IMR-90 (cell line): Measurements from ENCODE around the gene APLF. TPM values are rescaled to one million over a fixed set of nuclear protein-coding genes. Genes with fewer than 3 reads are reported as not detected.
A peak's percentile ranks its signal among the peaks of the same experiment; 100 is the strongest.

Source experiments
- ATAC-seq: fragments of 200-7000 bp; cut with Tn5 transposase; 2 replicates; pipeline ENCODE4 v1.9.1; 2020; ENCODE audit warnings: low read depth, mild to moderate bottlenecking, moderate library complexity
- BruUV-seq: library from RNA; stranded (reverse); fragments of 400-500 nt; replicated peaks from 2 replicates; lab custom pipeline; 2021; lab: Mats Ljungman, UMichigan
- CTCF ChIA-PET: fragments of 300-600 bp; formaldehyde crosslinking; extraction: SDS; loops from one replicate; lab custom pipeline; 2021; ENCODE audit warnings: antibody characterized with exemption; lab: Yijun Ruan, JAX
- POLR2A ChIA-PET: fragments of 300-600 bp; sonication (Branson Sonifier 250); formaldehyde crosslinking; loops from one replicate; lab custom pipeline; 2022; ENCODE audit warnings: antibody characterized with exemption; ENCODE audit not compliant: unreplicated experiment; lab: Charles Lee
- DNase-seq: peaks from one replicate; pipeline ENCODE4 v3.0.0; 2013
- H2AFZ ChIP-seq: replicated peaks from 2 replicates; pipeline ENCODE3; 2013; ENCODE audit warnings: low read length, mild to moderate bottlenecking; ENCODE audit not compliant: poor library complexity
- H2AK5ac ChIP-seq: 2 replicates; pipeline ENCODE4 v1.6.1; 2013; ENCODE audit warnings: low read depth, low read length, inconsistent platforms
- H2AK9ac ChIP-seq: replicated peaks from 2 replicates; pipeline ENCODE3; 2013; ENCODE audit warnings: mild to moderate bottlenecking, low read depth, low read length, moderate library complexity; ENCODE audit not compliant: poor library complexity
- H2BK120ac ChIP-seq: 2 replicates; pipeline ENCODE4 v1.6.1; 2013; ENCODE audit warnings: low read depth, low read length, inconsistent platforms
- H2BK15ac ChIP-seq: 3 replicates; pipeline ENCODE4 v1.6.1; 2013; ENCODE audit warnings: low read depth, low read length, inconsistent platforms
- H2BK20ac ChIP-seq: 2 replicates; pipeline ENCODE4 v1.6.1; 2013; ENCODE audit warnings: low read depth, mild to moderate bottlenecking, inconsistent platforms, low read length, moderate library complexity
- H2BK5ac ChIP-seq: 2 replicates; pipeline ENCODE4 v1.6.1; 2013; ENCODE audit warnings: mild to moderate bottlenecking, low read depth, low read length, inconsistent platforms; ENCODE audit not compliant: poor library complexity, severe bottlenecking
- H3K14ac ChIP-seq: replicated peaks from 2 replicates; pipeline ENCODE4 v1.6.1; 2013; ENCODE audit warnings: low read depth, low read length, inconsistent platforms
- H3K18ac ChIP-seq: 2 replicates; pipeline ENCODE4 v1.6.1; 2013; ENCODE audit warnings: low read depth, low read length, control low read depth
- H3K23ac ChIP-seq: 2 replicates; pipeline ENCODE4 v1.6.1; 2013; ENCODE audit warnings: low read depth, low read length, inconsistent platforms
- H3K27ac ChIP-seq: 2 replicates; pipeline ENCODE4 v1.5.1; 2013; ENCODE audit warnings: mild to moderate bottlenecking, control low read depth, low read length; ENCODE audit not compliant: insufficient read depth
- H3K27me3 ChIP-seq: 2 replicates; pipeline ENCODE4 v1.6.1; 2013; ENCODE audit warnings: low read length; ENCODE audit not compliant: control insufficient read depth, insufficient read depth
- H3K36me3 ChIP-seq: 2 replicates; pipeline ENCODE4 v1.6.1; 2013; ENCODE audit warnings: low read length, mixed read lengths; ENCODE audit not compliant: control insufficient read depth, insufficient read depth
- H3K4ac ChIP-seq: 2 replicates; pipeline ENCODE4 v1.6.1; 2013; ENCODE audit warnings: low read depth, low read length, inconsistent platforms
- H3K4me1 ChIP-seq: 2 replicates; pipeline ENCODE4 v1.6.1; 2013; ENCODE audit warnings: low read length, mixed read lengths; ENCODE audit not compliant: control insufficient read depth, insufficient read depth
- H3K4me2 ChIP-seq: 2 replicates; pipeline ENCODE4 v1.6.1; 2013; ENCODE audit warnings: low read depth, mild to moderate bottlenecking, control low read depth, low read length, moderate library complexity
- H3K4me3 ChIP-seq: 2 replicates; pipeline ENCODE4 v1.5.1; 2013; ENCODE audit warnings: low read depth, mild to moderate bottlenecking, control low read depth, low read length, moderate library complexity; ENCODE audit not compliant: insufficient read depth
- H3K56ac ChIP-seq: 2 replicates; pipeline ENCODE4 v1.6.1; 2013; ENCODE audit warnings: low read length, inconsistent platforms; ENCODE audit not compliant: insufficient read depth; ENCODE audit errors: extremely low read depth
- H3K79me1 ChIP-seq, 2 experiments: 2 replicates each; pipeline ENCODE4 v1.6.1; 2013; ENCODE audit warnings: low read length in 2 of 2, inconsistent platforms in 1 of 2, low read depth in 1 of 2
- H3K9ac ChIP-seq: 2 replicates; pipeline ENCODE4 v1.6.1; 2013; ENCODE audit warnings: low read depth, low read length, control low read depth
- H3K9me1 ChIP-seq: 2 replicates; pipeline ENCODE4 v1.6.1; 2013; ENCODE audit warnings: low read length, inconsistent platforms; ENCODE audit not compliant: insufficient read depth
- H3K9me3 ChIP-seq: 2 replicates; pipeline ENCODE4 v1.6.1; 2013; ENCODE audit warnings: low read length; ENCODE audit not compliant: control insufficient read depth, insufficient read depth
- H4K20me1 ChIP-seq: 2 replicates; pipeline ENCODE4 v1.6.1; 2013; ENCODE audit warnings: low read length, inconsistent platforms; ENCODE audit not compliant: insufficient read depth
- H4K5ac ChIP-seq: 2 replicates; pipeline ENCODE4 v1.6.1; 2013; ENCODE audit warnings: mild to moderate bottlenecking, low read depth, low read length, control low read depth
- H4K8ac ChIP-seq, 2 experiments: 2 replicates each; pipeline ENCODE4 v1.6.1; 2013; ENCODE audit warnings: low read depth in 2 of 2, low read length in 2 of 2, control low read depth in 1 of 2, inconsistent platforms in 1 of 2
- H4K91ac ChIP-seq: 2 replicates; pipeline ENCODE4 v1.6.1; 2013; ENCODE audit warnings: low read depth, low read length, inconsistent platforms; ENCODE audit not compliant: insufficient read depth
- NFE2L2 ChIP-seq: fragments of 150-350 bp; IDR thresholded peaks from 2 replicates; pipeline ENCODE4 v1.6.1; 2016; ENCODE audit warnings: low read depth, mild to moderate bottlenecking, low read length
- WGBS, 2 experiments: methylation state at CpG; one replicate each; pipeline versions ENCODE4 v1.1.5 to v1.1.7; 2013; ENCODE audit warnings: missing lambda C conversion rate in 2 of 2; ENCODE audit not compliant: insufficient read length in 1 of 2; ENCODE audit errors: extremely low coverage in 2 of 2; 5-methylcytosine and 5-hydroxymethylcytosine counted together
- dilution Hi-C: fragments of 300-500 bp; cut with HindIII; formaldehyde crosslinking; loops from one replicate; pipeline ENCODE4 v1.14.3; 2018; ENCODE audit warnings: low sequenced_read_pairs; ENCODE audit not compliant: unreplicated experiment
- in situ Hi-C: fragments of 300-500 bp; cut with MboI; formaldehyde crosslinking; loops from 3 replicates; pipeline ENCODE4 v1.14.3; 2019; ENCODE audit warnings: low sequenced_read_pairs, inconsistent platforms, mixed read lengths
- intact Hi-C: fragments of 100-400 bp; cut with micrococcal nuclease; formaldehyde crosslinking; loops from 2 replicates; pipeline ENCODE4 v1.10.0; 2022
- polyA plus RNA-seq, 3 experiments: library from polyadenylated mRNA; depleted of rRNA; stranded (reverse); fragments of >200 nt; gene quantifications; 2 replicates each; pipeline ENCODE4 v1.2.3, GENCODE V29; 2012; ENCODE audit warnings: low replicate concordance in 1 of 3
- total RNA-seq: library from RNA; depleted of rRNA; stranded (reverse); fragments of >200 nt; gene quantifications from 2 replicates; pipeline ENCODE4 v1.2.3, GENCODE V29; 2012

Gene APLF
- total and polyA plus RNA-seq, 2 of the 4 experiments (the other 2 are of a cell fraction), result 1.5 to 2.3 TPM

- Histone ChIP-seq H3K9me1 (no peaks in the 10 kb centered on the region), H3K79me1 (no peaks in the 10 kb centered on the region), H4K5ac (no peak overlapping the region), H4K8ac (no peak overlapping the region), H3K56ac (no peak overlapping the region), H2BK120ac (no peak overlapping the region), H3K27ac (no peak overlapping the region), H2AFZ (no peak overlapping the region), H4K91ac (no peak overlapping the region), H3K27me3 (no peaks in the 10 kb centered on the region), H3K4ac (no peak overlapping the region; the same call in 1 of the 2 replicates), H3K9ac (no peak overlapping the region), H3K4me2 (no peak overlapping the region), H2BK5ac (no peak overlapping the region), H2AK9ac (no peak overlapping the region), H2AK5ac (no peak overlapping the region), H3K23ac (no peak overlapping the region), H3K4me3 (no peak overlapping the region), H3K4me1 (no peaks in the 10 kb centered on the region), H3K14ac (no peak overlapping the region), H3K18ac (no peak overlapping the region), H3K36me3 (no peaks in the 10 kb centered on the region), H2BK20ac (no peak overlapping the region), H4K20me1 (no peaks in the 10 kb centered on the region), H2BK15ac (no peak overlapping the region), H3K9me3 (no peaks in the 10 kb centered on the region)
- intact Hi-C loops, result no loop called here
- no CpG with 5 or more reads among the region's 1 CpG for WGBS, 2 experiments
- in situ Hi-C loops, result no loop called here
- dilution Hi-C loops, result no loop called here
- CTCF ChIA-PET, result no interaction called here
- DNase-seq (peak; percentile 75), ATAC-seq (peak; percentile 72)
- no peak for TF ChIP-seq NFE2L2
- BruUV-seq, result no TSS peak
- POLR2A ChIA-PET, result no interaction called here
Observed at GRCh38 chr2:68548396-68548795, 81.0 kb downstream of the APLF start.
